NAMALWA (cell line): Measurements from ENCODE around the gene CCBE1.
"Not testable (repeated sequence)": the region's sequence is repeated elsewhere in the genome, so short reads cannot be mapped to it uniquely, and the experiment has no call there.

ENCODE experiments used
- DNase-seq: peaks from one replicate; pipeline ENCODE4 v3.0.0-alpha.2; 2015; ENCODE audit warnings: low spot score

Gene CCBE1

GRCh38 chr18:59715445-59715844 lies 18.2 kb upstream of the CCBE1 start:
- no peak for DNase-seq

GRCh38 chr18:59714096-59714495 lies 16.9 kb upstream of the CCBE1 start:
- DNase-seq: not testable (repeated sequence)

GRCh38 chr18:59712311-59712710 lies 15.1 kb upstream of the CCBE1 start:
- no peak for DNase-seq

- no peak for DNase-seq
These were observed 11.8 kb upstream of the CCBE1 start for GRCh38 chr18:59708988-59709387.

GRCh38 chr18:59707306-59707705 lies 10.1 kb upstream of the CCBE1 start:
- no peak for DNase-seq

- DNase-seq: no peak
These were observed 9.3 kb upstream of the CCBE1 start for GRCh38 chr18:59706499-59706898.

- DNase-seq: no peak
These were observed 7.9 kb upstream of the CCBE1 start for GRCh38 chr18:59705145-59705544.

GRCh38 chr18:59704146-59704545 lies 6.9 kb upstream of the CCBE1 start:
- DNase-seq: no peak

- no peak for DNase-seq
These were observed 4.0 kb upstream of the CCBE1 start for GRCh38 chr18:59701272-59701671.

GRCh38 chr18:59700535-59700967 lies 3.3 kb upstream of the CCBE1 start:
- no peak for DNase-seq

- no peak for DNase-seq
These were observed 2.7 kb upstream of the CCBE1 start for GRCh38 chr18:59699750-59700534.

- DNase-seq: no peak
These were observed 1.8 kb upstream of the CCBE1 start for GRCh38 chr18:59699061-59699460.

- no peak for DNase-seq
These were observed 650 bp downstream of the CCBE1 start for GRCh38 chr18:59696311-59697235.

GRCh38 chr18:59695551-59695950 lies 1.7 kb downstream of the CCBE1 start:
- DNase-seq: no peak

GRCh38 chr18:59694824-59695223 lies 2.4 kb downstream of the CCBE1 start:
- no peak for DNase-seq

- no peak for DNase-seq
These were observed 5.2 kb downstream of the CCBE1 start for GRCh38 chr18:59691996-59692395.

GRCh38 chr18:59690996-59691395 lies 6.2 kb downstream of the CCBE1 start:
- DNase-seq: no peak

GRCh38 chr18:59690186-59690982 lies 6.8 kb downstream of the CCBE1 start:
- no peak for DNase-seq

GRCh38 chr18:59689756-59690155 lies 7.5 kb downstream of the CCBE1 start:
- DNase-seq: no peak

- no peak for DNase-seq
These were observed 11.0 kb downstream of the CCBE1 start for GRCh38 chr18:59686260-59686659.

GRCh38 chr18:59685501-59685900 lies 11.7 kb downstream of the CCBE1 start:
- DNase-seq: no peak

GRCh38 chr18:59684777-59685176 lies 12.4 kb downstream of the CCBE1 start:
- no peak for DNase-seq
